Endothelial cell of umbilical vein (primary cell): Measurements from ENCODE around the gene GJB4. TPM values are rescaled to one million over a fixed set of nuclear protein-coding genes. Genes with fewer than 3 reads are reported as not detected.

Experiments used
- BruUV-seq: library from RNA; stranded (reverse); fragments of 400-500 nt; replicated peaks from 2 replicates; lab custom pipeline; 2021; lab: Mats Ljungman, UMichigan
- CTCF ChIA-PET: fragments of 300-600, 350-600 bp; sonication (Branson Sonifier 250); formaldehyde crosslinking; loops from one replicate; lab custom pipeline; 2021; ENCODE audit warnings: antibody characterized with exemption, inconsistent platforms; lab: Charles Lee
- POLR2A ChIA-PET: fragments of 300-600, 350-600 bp; sonication (Branson Sonifier 250); formaldehyde crosslinking; loops from one replicate; lab custom pipeline; 2021; ENCODE audit warnings: antibody characterized with exemption, inconsistent platforms; lab: Charles Lee
- DNase-seq: peaks from one replicate; pipeline ENCODE4 v3.0.0-alpha.2; 2011; ENCODE audit warnings: low read depth, low spot score
- FAIRE-seq: peaks from 2 replicates; lab custom pipeline; 2011; peaks lifted over from hg19 to GRCh38; lab: Jason Lieb, UNC
- H2AFZ ChIP-seq: 2 replicates; pipeline ENCODE4 v1.6.0; 2012; ENCODE audit warnings: low read depth, low read length, control low read depth, inconsistent platforms
- H3K27ac ChIP-seq: 2 replicates; pipeline ENCODE4 v1.5.1; 2011; ENCODE audit warnings: low read depth, mild to moderate bottlenecking, control low read depth, low read length, moderate library complexity; ENCODE audit not compliant: insufficient read depth
- H3K27me3 ChIP-seq, 2 experiments: 2 replicates each; pipeline versions ENCODE4 v1.6.0 to v1.6.1; 2011; ENCODE audit warnings: low read length in 2 of 2, mixed read lengths in 1 of 2; ENCODE audit not compliant: control insufficient read depth in 2 of 2, insufficient read depth in 2 of 2
- H3K36me3 ChIP-seq, 2 experiments: 2 replicates in 1 of 2; 3 replicates in 1 of 2; pipeline ENCODE4 v1.5.1; 2011; ENCODE audit warnings: low read length in 2 of 2, mild to moderate bottlenecking in 1 of 2, moderate library complexity in 1 of 2; ENCODE audit not compliant: control insufficient read depth in 2 of 2, insufficient read depth in 2 of 2; ENCODE audit errors: extremely low read depth in 1 of 2
- H3K4me1 ChIP-seq: 3 replicates; pipeline ENCODE4 v1.5.1; 2011; ENCODE audit warnings: mild to moderate bottlenecking, low read length; ENCODE audit not compliant: control insufficient read depth, insufficient read depth; ENCODE audit errors: extremely low read depth
- H3K4me2 ChIP-seq: 2 replicates; pipeline ENCODE4 v1.6.1; 2011; ENCODE audit warnings: low read length, control low read depth, mixed read lengths; ENCODE audit not compliant: insufficient read depth
- H3K4me3 ChIP-seq, 3 experiments: fragments of 200-600 bp in 1 of 3; sonication (generic), shearing (Covaris generic) in 1 of 3; replicated peaks in 1 of 3; 2 replicates each; pipeline ENCODE4 v1.5.1; 2011 to 2016; ENCODE audit warnings: control low read depth in 3 of 3, low read length in 3 of 3, mild to moderate bottlenecking in 2 of 3, inconsistent platforms in 1 of 3, low read depth in 1 of 3, moderate library complexity in 1 of 3; ENCODE audit not compliant: insufficient read depth in 1 of 3
- H3K79me2 ChIP-seq: 2 replicates; pipeline ENCODE4 v1.6.0; 2012; ENCODE audit warnings: low read length, inconsistent platforms; ENCODE audit not compliant: control insufficient read depth, insufficient read depth
- H3K9ac ChIP-seq: replicated peaks from 2 replicates; pipeline ENCODE3; 2011; ENCODE audit warnings: low read length, control low read depth; ENCODE audit not compliant: insufficient read depth; ENCODE audit errors: extremely low read depth
- H3K9me1 ChIP-seq: replicated peaks from 3 replicates; pipeline ENCODE4 v1.6.0; 2011; ENCODE audit warnings: mild to moderate bottlenecking, low read length; ENCODE audit not compliant: control insufficient read depth, insufficient read depth; ENCODE audit errors: extremely low read depth
- H3K9me3 ChIP-seq: replicated peaks from 2 replicates; pipeline ENCODE4 v1.5.1; 2012; ENCODE audit warnings: low read length, inconsistent platforms; ENCODE audit not compliant: control insufficient read depth, insufficient read depth
- H4K20me1 ChIP-seq: replicated peaks from 2 replicates; pipeline ENCODE3; 2011; ENCODE audit warnings: mild to moderate bottlenecking, low read length; ENCODE audit not compliant: control insufficient read depth, insufficient read depth; ENCODE audit errors: extremely low read depth
- FOS ChIP-seq: IDR thresholded peaks from 2 replicates; pipeline ENCODE4 v1.6.1; 2011; ENCODE audit warnings: mild to moderate bottlenecking, low read length, moderate library complexity, borderline replicate concordance; ENCODE audit not compliant: insufficient read depth
- GATA2 ChIP-seq: IDR thresholded peaks from 2 replicates; pipeline ENCODE4 v1.7.0; 2011; ENCODE audit warnings: low read depth, mild to moderate bottlenecking, moderate library complexity, mixed read lengths, low read length; ENCODE audit not compliant: insufficient read length, insufficient read depth
- MYC ChIP-seq: IDR thresholded peaks from one replicate; pipeline ENCODE4 v1.6.1; 2011; ENCODE audit warnings: mild to moderate bottlenecking, low read depth, low read length
- dilution Hi-C: fragments of 300-500 bp; cut with MboI; formaldehyde crosslinking; loops from one replicate; pipeline ENCODE4 v1.15.0; 2019; ENCODE audit warnings: low sequenced_read_pairs; ENCODE audit not compliant: extremely low pct_ligation_motif_present
- intact Hi-C: fragments of 100-400 bp; cut with micrococcal nuclease; formaldehyde crosslinking; loops from one replicate; pipeline ENCODE4 v1.10.0; 2022
- polyA plus RNA-seq, 4 experiments: library from polyadenylated mRNA; depleted of rRNA in 3 of 4; stranded (reverse) in 3 of 4; unstranded in 1 of 4; fragments of >200 nt; gene quantifications; 2 replicates each; pipeline versions ENCODE4 v1.2.1 to v1.2.3, GENCODE V29; 2011 to 2012; ENCODE audit warnings: missing spikeins in 1 of 4
- total RNA-seq: library from RNA; stranded (reverse); gene quantifications from 2 replicates; pipeline ENCODE4 v1.2.3, GENCODE V29; 2021
- TF ChIP-seq, protein P1 (sequence below), 2 donors: IDR thresholded peaks; 1 replicate in 1 of 2; 2 replicates in 1 of 2; pipeline ENCODE4 v1.5.1; 2011; ENCODE audit warnings: low read length in 2 of 2, mild to moderate bottlenecking in 2 of 2, moderate library complexity in 2 of 2, control low read depth in 1 of 2, inconsistent platforms in 1 of 2, low read depth in 1 of 2; ENCODE audit not compliant: insufficient read depth in 1 of 2; ENCODE audit errors: extremely low read depth in 1 of 2

The GJB4 gene
- total and polyA plus RNA-seq, 2 donors (not counting 3 experiments of a cell fraction or from before 2014, with no cell fraction given), result not detected

GRCh38 chr1:34742667-34743270, 16.8 kb upstream of the GJB4 start:
- Histone ChIP-seq H3K79me2 (no peaks in the 10 kb centered on the region), H3K4me1 (no peaks in the 10 kb centered on the region), H4K20me1 (no peaks in the 10 kb centered on the region), H3K9me3 (no peaks in the 10 kb centered on the region), H3K4me3 (no peak overlapping the region), H3K27ac (no peak overlapping the region), H3K36me3 (no peaks in the 10 kb centered on the region), H3K27me3 (peaks cover 2 to 3% of the 10 kb centered on the region in 2 experiments), H3K4me2 (no peak overlapping the region), H3K9me1 (no peaks in the 10 kb centered on the region), H3K9ac (no peak overlapping the region), H2AFZ (no peak overlapping the region)
- BruUV-seq, result no TSS peak
- FAIRE-seq (peak; percentile 56), DNase-seq (peak; percentile 61)
- intact Hi-C loops (loop anchor here (1.0 kb wide), 1 partner anchor 1109 kb away; no protein-coding TSS in a partner anchor), dilution Hi-C loops (no loop called here)
- ChIA-PET CTCF (interaction anchor here (0.6 to 7.8 kb wide), 23 partner anchors 8 to 1131 kb away, joined by 3 to 338 read pairs (median 4); partner anchors contain the start of genes GJB4 and SMIM12), POLR2A (no interaction called here)
- TF ChIP-seq, protein P1, sequence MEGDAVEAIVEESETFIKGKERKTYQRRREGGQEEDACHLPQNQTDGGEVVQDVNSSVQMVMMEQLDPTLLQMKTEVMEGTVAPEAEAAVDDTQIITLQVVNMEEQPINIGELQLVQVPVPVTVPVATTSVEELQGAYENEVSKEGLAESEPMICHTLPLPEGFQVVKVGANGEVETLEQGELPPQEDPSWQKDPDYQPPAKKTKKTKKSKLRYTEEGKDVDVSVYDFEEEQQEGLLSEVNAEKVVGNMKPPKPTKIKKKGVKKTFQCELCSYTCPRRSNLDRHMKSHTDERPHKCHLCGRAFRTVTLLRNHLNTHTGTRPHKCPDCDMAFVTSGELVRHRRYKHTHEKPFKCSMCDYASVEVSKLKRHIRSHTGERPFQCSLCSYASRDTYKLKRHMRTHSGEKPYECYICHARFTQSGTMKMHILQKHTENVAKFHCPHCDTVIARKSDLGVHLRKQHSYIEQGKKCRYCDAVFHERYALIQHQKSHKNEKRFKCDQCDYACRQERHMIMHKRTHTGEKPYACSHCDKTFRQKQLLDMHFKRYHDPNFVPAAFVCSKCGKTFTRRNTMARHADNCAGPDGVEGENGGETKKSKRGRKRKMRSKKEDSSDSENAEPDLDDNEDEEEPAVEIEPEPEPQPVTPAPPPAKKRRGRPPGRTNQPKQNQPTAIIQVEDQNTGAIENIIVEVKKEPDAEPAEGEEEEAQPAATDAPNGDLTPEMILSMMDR (IDR thresholded peaks at IDR 0.05; ENCODE audit: extremely low read depth in 1 of 2, insufficient read depth in 1 of 2, low read depth in 1 of 2, low read length in 2 of 2), result peak; percentile 93 to 99
- TF ChIP-seq MYC (no peak), GATA2 (no peak)

GRCh38 chr1:34743775-34744174, 15.8 kb upstream of the GJB4 start:
- dilution Hi-C loops, result no loop called here
- no TSS peak for BruUV-seq

More at GRCh38 chr1:34743775-34744174, 15.8 kb upstream of the GJB4 start:
- Histone ChIP-seq H3K36me3 (no peaks in the 10 kb centered on the region), H3K27me3 (peaks cover 2 to 3% of the 10 kb centered on the region in 2 experiments), H3K4me1 (no peaks in the 10 kb centered on the region), H3K4me2 (no peak overlapping the region), H3K9me3 (no peaks in the 10 kb centered on the region), H3K27ac (no peak overlapping the region), H4K20me1 (no peaks in the 10 kb centered on the region), H3K9ac (no peak overlapping the region), H2AFZ (no peak overlapping the region), H3K4me3 (no peak overlapping the region), H3K9me1 (no peaks in the 10 kb centered on the region), H3K79me2 (no peaks in the 10 kb centered on the region)
- intact Hi-C loops, result no loop called here
- TF ChIP-seq, protein P1 (IDR thresholded peaks at IDR 0.05; ENCODE audit: extremely low read depth in 1 of 2, insufficient read depth in 1 of 2, low read depth in 1 of 2, low read length in 2 of 2), result no peak
- TF ChIP-seq FOS, result no peak
- no peak for TF ChIP-seq MYC
- ChIA-PET POLR2A (no interaction called here), CTCF (interaction anchor here (1.1 to 7.8 kb wide), 10 partner anchors 7 to 1448 kb away, joined by 3 to 338 read pairs (median 7); partner anchors contain the start of gene SMIM12)
- DNase-seq, result no peak
- FAIRE-seq, result no peak
